WERI-Rb-1 (cell line): ENCODE measurements around the gene WDR35.

Experiments
- DNase-seq: peaks from one replicate; pipeline ENCODE4 v3.0.0-alpha.2; 2020
- H3K27ac ChIP-seq: fragments of 250-450 bp; sonication (Bioruptor Pico); 2 replicates; pipeline ENCODE4 v1.5.1; 2020; ENCODE audit warnings: mild to moderate bottlenecking, moderate library complexity
- H3K27me3 ChIP-seq: fragments of 250-450 bp; sonication (Bioruptor Pico); 2 replicates; pipeline ENCODE4 v1.5.1; 2021; ENCODE audit warnings: mild to moderate bottlenecking, low read depth, moderate library complexity; ENCODE audit not compliant: insufficient read depth, severe bottlenecking
- H3K36me3 ChIP-seq: fragments of 250-450 bp; sonication (Bioruptor Pico); 2 replicates; pipeline ENCODE4 v1.5.1; 2020; ENCODE audit warnings: mild to moderate bottlenecking, moderate library complexity
- H3K4me3 ChIP-seq: 2 replicates; pipeline ENCODE4 v1.5.1; 2011; ENCODE audit warnings: low read depth, mild to moderate bottlenecking, control low read depth, low read length
- H3K9me3 ChIP-seq: fragments of 250-450 bp; sonication (Bioruptor Pico); 2 replicates; pipeline ENCODE4 v1.5.1; 2021; ENCODE audit warnings: mild to moderate bottlenecking, moderate library complexity; ENCODE audit not compliant: severe bottlenecking
- CTCF ChIP-seq: IDR thresholded peaks from 2 replicates; pipeline ENCODE4 v1.5.1; 2011; ENCODE audit warnings: low read depth, mild to moderate bottlenecking, control low read depth, inconsistent platforms, low read length

WDR35 gene

GRCh38 chr2:20005891-20006470 lies 16.1 kb upstream of the WDR35 start:
- TF ChIP-seq CTCF, result no peak
- Histone ChIP-seq H3K4me3 (no peak overlapping the region), H3K27me3 (no peaks in the 10 kb centered on the region), H3K9me3 (no peaks in the 10 kb centered on the region), H3K27ac (no peak overlapping the region), H3K36me3 (no peaks in the 10 kb centered on the region)
- no peak for DNase-seq

- no peak overlapping the region for H3K27ac ChIP-seq
- H3K27me3 ChIP-seq, result no peaks in the 10 kb centered on the region
- no peaks in the 10 kb centered on the region for H3K36me3 ChIP-seq
- no peak for TF ChIP-seq CTCF
- no peak overlapping the region for H3K4me3 ChIP-seq
- DNase-seq, result no peak
- no peaks in the 10 kb centered on the region for H3K9me3 ChIP-seq
Observed at GRCh38 chr2:20005067-20005627, 15.2 kb upstream of the WDR35 start.

DNA sequence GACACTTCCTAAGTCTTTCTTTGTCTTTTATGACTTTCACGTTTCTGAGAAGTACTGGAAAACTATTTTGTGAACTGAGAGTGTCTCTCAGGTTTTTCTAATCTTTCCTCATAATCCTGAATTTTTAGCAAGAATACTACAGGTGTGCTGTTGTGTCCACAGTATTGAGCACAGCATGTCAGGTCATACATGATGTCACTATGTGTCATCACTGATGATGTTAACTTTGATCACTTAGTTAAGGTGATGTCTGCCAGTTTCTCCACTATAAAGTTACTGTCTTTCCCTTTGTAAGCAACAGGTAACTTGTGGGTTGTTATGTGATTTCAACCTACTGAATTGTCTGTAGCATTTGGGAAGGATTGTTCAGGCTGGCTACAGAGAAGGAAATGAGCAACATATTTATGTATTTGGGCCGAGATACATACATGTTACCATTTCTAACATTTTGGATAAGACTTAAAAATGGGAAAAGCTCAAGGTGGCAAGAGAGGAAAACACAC lies 11.5 kb upstream of the WDR35 start:
- Histone ChIP-seq H3K4me3 (no peak overlapping the region), H3K9me3 (no peaks in the 10 kb centered on the region), H3K27ac (no peak overlapping the region), H3K36me3 (no peaks in the 10 kb centered on the region), H3K27me3 (no peaks in the 10 kb centered on the region)
- no peak for TF ChIP-seq CTCF
- DNase-seq, result no peak

GRCh38 chr2:19993731-19994130 lies 3.8 kb upstream of the WDR35 start:
- DNase-seq, result no peak
- Histone ChIP-seq H3K4me3 (no peak overlapping the region), H3K9me3 (no peaks in the 10 kb centered on the region), H3K36me3 (no peaks in the 10 kb centered on the region), H3K27ac (no peak overlapping the region), H3K27me3 (no peaks in the 10 kb centered on the region)
- TF ChIP-seq CTCF, result no peak

DNA sequence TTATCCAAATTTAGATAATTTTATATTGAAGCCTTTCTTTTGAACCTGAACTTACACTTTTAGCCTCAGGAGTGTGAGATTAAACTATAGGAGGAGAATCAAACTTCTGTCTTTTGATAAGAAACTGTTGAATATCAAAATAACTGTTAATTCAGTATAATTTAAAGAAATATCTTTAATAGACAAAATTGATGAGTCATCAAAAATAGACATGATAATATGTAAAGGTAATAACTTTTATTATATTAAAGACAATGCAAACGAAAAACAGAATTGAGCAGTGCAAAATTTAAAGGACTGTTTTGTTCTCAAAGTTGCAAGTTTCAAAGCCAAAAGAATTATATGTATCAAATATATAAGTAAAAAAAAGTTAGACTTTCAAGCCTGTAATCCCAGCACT lies 2.0 kb upstream of the WDR35 start:
- no peak overlapping the region for H3K27ac ChIP-seq
- no peaks in the 10 kb centered on the region for H3K27me3 ChIP-seq
- H3K9me3 ChIP-seq, result no peaks in the 10 kb centered on the region
- H3K36me3 ChIP-seq, result peaks cover 12% of the 10 kb centered on the region
- H3K4me3 ChIP-seq, result no peak overlapping the region
- TF ChIP-seq CTCF, result no peak
- DNase-seq, result no peak

DNA sequence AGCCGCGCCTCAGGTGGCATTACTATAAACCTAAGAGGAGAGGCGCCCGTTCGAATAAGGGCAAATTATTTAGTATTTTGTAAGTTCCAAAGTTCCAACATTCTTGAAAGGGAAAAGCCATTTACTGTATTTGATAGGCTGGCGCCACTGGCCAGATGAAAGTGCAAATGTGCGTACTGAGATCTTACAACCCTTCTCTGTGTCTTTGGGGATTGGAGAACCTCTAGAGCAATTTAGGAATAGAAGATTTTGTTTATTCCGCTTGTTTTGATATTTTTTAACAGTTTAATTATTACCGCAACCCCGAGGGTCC lies 467 bp upstream of the WDR35 start:
- Histone ChIP-seq H3K4me3 (peak overlapping the region; percentile 66), H3K27ac (peak overlapping the region; percentile 77), H3K27me3 (no peaks in the 10 kb centered on the region), H3K9me3 (no peaks in the 10 kb centered on the region), H3K36me3 (peaks cover 22% of the 10 kb centered on the region)
- DNase-seq, result no peak
- TF ChIP-seq CTCF, result no peak
